Measurements from ENCODE around the gene PLCG1. TPM values are rescaled to one million over a fixed set of nuclear protein-coding genes. Genes with fewer than 3 reads are reported as not detected.

Gene PLCG1
- total and polyA plus RNA-seq, 2 of the 8 experiments (the other 6 are each of a cell fraction or from before 2014, with no cell fraction given), result 103 to 154 TPM

GRCh38 chr20:41175727-41176330, 38.5 kb downstream of the PLCG1 start:
- no peak overlapping the region for H2BK12ac ChIP-seq (ENCODE audit: low read depth, low read length)
- H4K20me1 ChIP-seq (replicated peaks in 1 of 2; ENCODE audit: control insufficient read depth in 1 of 2, insufficient read depth in 2 of 2, low read length in 2 of 2), result peaks cover 10 to 12% of the 10 kb centered on the region in 2 experiments
- no peak overlapping the region for H4K8ac ChIP-seq (ENCODE audit: extremely low read depth, insufficient read depth, low read length)
- H4K5ac ChIP-seq (ENCODE audit: insufficient read length, low read depth, low read length), result no peak overlapping the region
- peaks cover 0 to 4% (median 0%) of the 10 kb centered on the region in 4 experiments; a peak in 1 of 7 replicates for H3K4me1 ChIP-seq (replicated peaks in 1 of 4; ENCODE audit: control insufficient read depth in 3 of 4, insufficient read depth in 4 of 4, low read length in 3 of 4)
- no peak overlapping the region for H2AK5ac ChIP-seq (ENCODE audit: low read depth, low read length)
- H3K4me3 ChIP-seq (ENCODE audit: extremely low read depth in 1 of 4, insufficient read depth in 2 of 4, low read depth in 3 of 4, low read length in 4 of 4), result no peak overlapping the region
- H3K18ac ChIP-seq (ENCODE audit: extremely low read depth, low read length), result no peak overlapping the region
- TF ChIP-seq PHF8 (conservative IDR thresholded peaks at IDR 0.05; ENCODE audit: low read depth, low read length) (no peak), BRCA1 (IDR thresholded peaks at IDR 0.05; ENCODE audit: low read depth, low read length) (no peak), BACH1 (IDR thresholded peaks at IDR 0.05; ENCODE audit: low read length) (no peak), EP300 (IDR thresholded peaks at IDR 0.05; ENCODE audit: borderline replicate concordance in 1 of 2, low read depth in 2 of 2, low read length in 2 of 2) (no peak), KDM5A (IDR thresholded peaks at IDR 0.05; ENCODE audit: low read length) (no peak), RXRA (IDR thresholded peaks at IDR 0.05; ENCODE audit: insufficient read depth, low read depth, low read length) (no peak), BCL11A (IDR thresholded peaks at IDR 0.05; ENCODE audit: low read depth in 2 of 2, low read length in 2 of 2) (no peak), TAF1 (IDR thresholded peaks at IDR 0.05; ENCODE audit: low read depth, low read length) (no peak)
- POLR2A ChIA-PET (ENCODE audit: partially characterized antibody), result interaction anchor here (0.7 to 1.6 kb wide), 3 partner anchors 9 to 50 kb away, joined by 3 to 4 read pairs (median 3); no protein-coding TSS in a partner anchor
- no peaks in the 10 kb centered on the region for H3K9me3 ChIP-seq (ENCODE audit: insufficient read depth in 2 of 2, low read depth in 1 of 2, low read length in 1 of 2)
- H2BK20ac ChIP-seq (ENCODE audit: low read length), result no peak overlapping the region
- no peak overlapping the region for H3K4ac ChIP-seq (replicated peaks; ENCODE audit: insufficient read length, low read depth, low read length)
- H2BK5ac ChIP-seq (ENCODE audit: low read depth, low read length), result no peak overlapping the region
- FAIRE-seq (no peak), DNase-seq (ENCODE audit: low read depth in 1 of 2, low spot score in 2 of 2) (peak in 1 of 2 experiments; percentile 19)
- H2BK15ac ChIP-seq (ENCODE audit: low read length), result no peak overlapping the region
- H2AFZ ChIP-seq (ENCODE audit: low read length), result no peak overlapping the region
- H3K27ac ChIP-seq (ENCODE audit: low read depth, low read length), result no peak overlapping the region
- no peak overlapping the region for H3K56ac ChIP-seq (replicated peaks; ENCODE audit: insufficient read length, low read depth, low read length)
- H3K79me2 ChIP-seq (ENCODE audit: control insufficient read depth in 1 of 2, insufficient read depth in 2 of 2, low read length in 2 of 2), result no peaks in the 10 kb centered on the region
- no peak overlapping the region for H3K4me2 ChIP-seq (ENCODE audit: insufficient read depth in 1 of 2, low read depth in 2 of 2, low read length in 2 of 2)
- H2BK120ac ChIP-seq (replicated peaks; ENCODE audit: low read depth, low read length), result no peak overlapping the region
- H3K14ac ChIP-seq (ENCODE audit: insufficient read length), result no peak overlapping the region
- H3K23ac ChIP-seq (ENCODE audit: insufficient read length), result no peak overlapping the region
- peaks cover 19 to 51% (median 41%) of the 10 kb centered on the region in 4 experiments for H3K36me3 ChIP-seq (ENCODE audit: control insufficient read depth in 2 of 4, insufficient read depth in 4 of 4, low read length in 3 of 4)
- H3K23me2 ChIP-seq (ENCODE audit: low read depth, low read length), result no peaks in the 10 kb centered on the region
- H4K91ac ChIP-seq (replicated peaks; ENCODE audit: insufficient read length, low read length), result no peak overlapping the region
- CTCF ChIA-PET (ENCODE audit: partially characterized antibody), result interaction anchor here (0.6 to 7.3 kb wide), 8 partner anchors 18 to 207 kb away, joined by 3 to 112 read pairs (median 4); partner anchors contain the start of gene LPIN3
- H3K79me1 ChIP-seq (ENCODE audit: low read depth, low read length), result no peaks in the 10 kb centered on the region; the same call in 1 of the 2 replicates
- no peak overlapping the region for H3K9ac ChIP-seq (replicated peaks in 1 of 4; ENCODE audit: extremely low read depth in 1 of 4, low read depth in 3 of 4, low read length in 3 of 4)
- no peaks in the 10 kb centered on the region for H3K27me3 ChIP-seq (replicated peaks in 1 of 4; ENCODE audit: control insufficient read depth in 3 of 4, extremely low read depth in 1 of 4, insufficient read depth in 3 of 4, low read length in 3 of 4)
- WGBS, 2 experiments (ENCODE audit: extremely low coverage in 1 of 2, insufficient coverage in 1 of 2, insufficient read length in 1 of 2, insufficient replicate concordance in 2 of 2, low coverage in 1 of 2, low lambda C conversion rate in 2 of 2, missing lambda C conversion rate in 1 of 2), result 87% methylated on average over 7 of the region's 7 CpGs; no CpG with 5 or more reads in 1 of the 2 experiments
